HEK293 (cell line): ENCODE results near the gene CNST.

Experiments
- CTCF ChIA-PET: fragments of 350-600 bp; formaldehyde crosslinking; extraction: SDS; loops from one replicate; lab custom pipeline; 2021; ENCODE audit warnings: antibody characterized with exemption; lab: Yijun Ruan, JAX
- POLR2A ChIA-PET: fragments of 300-600 bp; formaldehyde crosslinking; extraction: SDS; loops from one replicate; lab custom pipeline; 2020; ENCODE audit warnings: antibody characterized with exemption, inconsistent platforms; lab: Yijun Ruan, JAX
- H3K27ac ChIP-seq: fragments of 200-500 bp; sonication (Bioruptor generic); 2 replicates; pipeline ENCODE4 v1.5.1; 2014; ENCODE audit warnings: low read depth, low read length, control low read depth, inconsistent platforms; ENCODE audit errors: extremely low read depth
- H3K36me3 ChIP-seq, 2 experiments: fragments of 200-500 bp in 1 of 2; sonication (Bioruptor generic) in 1 of 2; 1 replicate in 1 of 2; 2 replicates in 1 of 2; pipeline ENCODE4 v1.5.1; 2014 to 2017; ENCODE audit warnings: inconsistent platforms in 2 of 2, low read length in 2 of 2; ENCODE audit not compliant: control insufficient read depth in 2 of 2, insufficient read depth in 1 of 2
- H3K4me1 ChIP-seq: fragments of 200-500 bp; sonication (Bioruptor generic); 2 replicates; pipeline ENCODE4 v1.5.1; 2014; ENCODE audit warnings: mild to moderate bottlenecking, low read length, inconsistent platforms; ENCODE audit not compliant: control insufficient read depth, insufficient read depth
- H3K4me3 ChIP-seq: 2 replicates; pipeline ENCODE4 v1.5.1; 2011; ENCODE audit warnings: low read depth, mild to moderate bottlenecking, control low read depth, low read length, moderate library complexity
- H3K9me3 ChIP-seq: fragments of 200-500 bp; sonication (Bioruptor generic); 2 replicates; pipeline ENCODE4 v1.5.1; 2014; ENCODE audit warnings: low read depth, low read length, inconsistent platforms; ENCODE audit not compliant: control insufficient read depth, insufficient read depth
- MZF1 ChIP-seq: fragments of 450-650 bp; formaldehyde crosslinking; IDR thresholded peaks from 2 replicates; pipeline ENCODE4 v1.5.1; 2017; ENCODE audit warnings: missing biosample characterization, missing genetic modification characterization, borderline replicate concordance
- PRDM1 ChIP-seq: fragments of 450-650 bp; formaldehyde crosslinking; IDR thresholded peaks from 2 replicates; pipeline ENCODE4; 2016; ENCODE audit warnings: missing biosample characterization, missing genetic modification characterization
- REPIN1 ChIP-seq: fragments of 450-650 bp; formaldehyde crosslinking; IDR thresholded peaks from 2 replicates; pipeline ENCODE4 v1.5.1; 2017; ENCODE audit warnings: missing biosample characterization, missing genetic modification characterization, low read depth
- TRIM28 ChIP-seq: IDR thresholded peaks from 2 replicates; pipeline ENCODE4 v1.6.1; 2011; ENCODE audit warnings: low read length, control low read depth, borderline replicate concordance
- ZNF148 ChIP-seq: fragments of 450-650 bp; formaldehyde crosslinking; IDR thresholded peaks from 2 replicates; pipeline ENCODE4 v1.5.0; 2017; ENCODE audit warnings: missing biosample characterization, missing genetic modification characterization, borderline replicate concordance
- ZNF174 ChIP-seq: fragments of 450-650 bp; formaldehyde crosslinking; IDR thresholded peaks from 2 replicates; pipeline ENCODE4 v1.5.0; 2017; ENCODE audit warnings: missing biosample characterization, mild to moderate bottlenecking, missing genetic modification characterization
- ZNF354C ChIP-seq: fragments of 450-650 bp; formaldehyde crosslinking; IDR thresholded peaks from 2 replicates; pipeline ENCODE4 v1.5.1; 2016; ENCODE audit warnings: missing biosample characterization, missing genetic modification characterization, low read depth, borderline replicate concordance
- ZNF394 ChIP-seq: fragments of 450-650 bp; formaldehyde crosslinking; IDR thresholded peaks from 2 replicates; pipeline ENCODE4 v1.5.1; 2016; ENCODE audit warnings: missing biosample characterization, missing genetic modification characterization, mild to moderate bottlenecking, moderate library complexity, borderline replicate concordance
- ZNF555 ChIP-seq: fragments of 450-650 bp; formaldehyde crosslinking; conservative IDR thresholded peaks from 2 replicates; pipeline ENCODE4 v1.5.1; 2017; ENCODE audit warnings: missing biosample characterization, mild to moderate bottlenecking, missing genetic modification characterization, inconsistent platforms
- ZNF791 ChIP-seq: fragments of 450-650 bp; formaldehyde crosslinking; IDR thresholded peaks from 2 replicates; pipeline ENCODE4 v1.5.1; 2016; ENCODE audit warnings: missing biosample characterization, missing genetic modification characterization
- TF ChIP-seq, protein P1 (sequence below): fragments of 450-650 bp; formaldehyde crosslinking; IDR thresholded peaks from 2 replicates; pipeline ENCODE4 v1.5.1; 2016; ENCODE audit warnings: missing biosample characterization, missing genetic modification characterization
- TF ChIP-seq, protein P2 (sequence below): fragments of 450-650 bp; formaldehyde crosslinking; IDR thresholded peaks from 2 replicates; pipeline ENCODE4 v1.5.1; 2016; ENCODE audit warnings: missing biosample characterization, missing genetic modification characterization
- TF ChIP-seq, protein P3 (sequence below): fragments of 450-650 bp; formaldehyde crosslinking; IDR thresholded peaks from 2 replicates; pipeline ENCODE4 v1.5.1; 2017; ENCODE audit warnings: missing biosample characterization, missing genetic modification characterization
- TF ChIP-seq, protein P4 (sequence below): fragments of 450-650 bp; formaldehyde crosslinking; IDR thresholded peaks from 2 replicates; pipeline ENCODE4 v1.5.1; 2017; ENCODE audit warnings: missing biosample characterization, missing genetic modification characterization

The CNST gene

GRCh38 chr1:246680190-246680589 lies 113.9 kb downstream of the CNST start:
- no peak overlapping the region for H3K4me3 ChIP-seq
- ChIA-PET CTCF (interaction anchor here (2.1 kb wide), 1 partner anchor 10 kb away, joined by 5 read pairs; no protein-coding TSS in a partner anchor), POLR2A (no interaction called here)
- H3K36me3 ChIP-seq, result no peaks in the 10 kb centered on the region
- H3K27ac ChIP-seq, result no peak overlapping the region
- TF ChIP-seq, protein P1, sequence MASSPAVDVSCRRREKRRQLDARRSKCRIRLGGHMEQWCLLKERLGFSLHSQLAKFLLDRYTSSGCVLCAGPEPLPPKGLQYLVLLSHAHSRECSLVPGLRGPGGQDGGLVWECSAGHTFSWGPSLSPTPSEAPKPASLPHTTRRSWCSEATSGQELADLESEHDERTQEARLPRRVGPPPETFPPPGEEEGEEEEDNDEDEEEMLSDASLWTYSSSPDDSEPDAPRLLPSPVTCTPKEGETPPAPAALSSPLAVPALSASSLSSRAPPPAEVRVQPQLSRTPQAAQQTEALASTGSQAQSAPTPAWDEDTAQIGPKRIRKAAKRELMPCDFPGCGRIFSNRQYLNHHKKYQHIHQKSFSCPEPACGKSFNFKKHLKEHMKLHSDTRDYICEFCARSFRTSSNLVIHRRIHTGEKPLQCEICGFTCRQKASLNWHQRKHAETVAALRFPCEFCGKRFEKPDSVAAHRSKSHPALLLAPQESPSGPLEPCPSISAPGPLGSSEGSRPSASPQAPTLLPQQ, result no peak
- TF ChIP-seq ZNF174 (tag by site-specific recombination) (no peak), ZNF394 (no peak), ZNF148 (no peak), PRDM1 (tag by site-specific recombination) (no peak), REPIN1 (no peak), ZNF791 (tag by site-specific recombination) (no peak), ZNF354C (tag by site-specific recombination) (no peak)
- TF ChIP-seq, protein P2, sequence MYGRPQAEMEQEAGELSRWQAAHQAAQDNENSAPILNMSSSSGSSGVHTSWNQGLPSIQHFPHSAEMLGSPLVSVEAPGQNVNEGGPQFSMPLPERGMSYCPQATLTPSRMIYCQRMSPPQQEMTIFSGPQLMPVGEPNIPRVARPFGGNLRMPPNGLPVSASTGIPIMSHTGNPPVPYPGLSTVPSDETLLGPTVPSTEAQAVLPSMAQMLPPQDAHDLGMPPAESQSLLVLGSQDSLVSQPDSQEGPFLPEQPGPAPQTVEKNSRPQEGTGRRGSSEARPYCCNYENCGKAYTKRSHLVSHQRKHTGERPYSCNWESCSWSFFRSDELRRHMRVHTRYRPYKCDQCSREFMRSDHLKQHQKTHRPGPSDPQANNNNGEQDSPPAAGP (tag by site-specific recombination), result no peak
- TF ChIP-seq, protein P3, sequence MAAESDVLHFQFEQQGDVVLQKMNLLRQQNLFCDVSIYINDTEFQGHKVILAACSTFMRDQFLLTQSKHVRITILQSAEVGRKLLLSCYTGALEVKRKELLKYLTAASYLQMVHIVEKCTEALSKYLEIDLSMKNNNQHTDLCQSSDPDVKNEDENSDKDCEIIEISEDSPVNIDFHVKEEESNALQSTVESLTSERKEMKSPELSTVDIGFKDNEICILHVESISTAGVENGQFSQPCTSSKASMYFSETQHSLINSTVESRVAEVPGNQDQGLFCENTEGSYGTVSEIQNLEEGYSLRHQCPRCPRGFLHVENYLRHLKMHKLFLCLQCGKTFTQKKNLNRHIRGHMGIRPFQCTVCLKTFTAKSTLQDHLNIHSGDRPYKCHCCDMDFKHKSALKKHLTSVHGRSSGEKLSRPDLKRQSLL (tag by site-specific recombination), result no peak
- TF ChIP-seq, protein P4, sequence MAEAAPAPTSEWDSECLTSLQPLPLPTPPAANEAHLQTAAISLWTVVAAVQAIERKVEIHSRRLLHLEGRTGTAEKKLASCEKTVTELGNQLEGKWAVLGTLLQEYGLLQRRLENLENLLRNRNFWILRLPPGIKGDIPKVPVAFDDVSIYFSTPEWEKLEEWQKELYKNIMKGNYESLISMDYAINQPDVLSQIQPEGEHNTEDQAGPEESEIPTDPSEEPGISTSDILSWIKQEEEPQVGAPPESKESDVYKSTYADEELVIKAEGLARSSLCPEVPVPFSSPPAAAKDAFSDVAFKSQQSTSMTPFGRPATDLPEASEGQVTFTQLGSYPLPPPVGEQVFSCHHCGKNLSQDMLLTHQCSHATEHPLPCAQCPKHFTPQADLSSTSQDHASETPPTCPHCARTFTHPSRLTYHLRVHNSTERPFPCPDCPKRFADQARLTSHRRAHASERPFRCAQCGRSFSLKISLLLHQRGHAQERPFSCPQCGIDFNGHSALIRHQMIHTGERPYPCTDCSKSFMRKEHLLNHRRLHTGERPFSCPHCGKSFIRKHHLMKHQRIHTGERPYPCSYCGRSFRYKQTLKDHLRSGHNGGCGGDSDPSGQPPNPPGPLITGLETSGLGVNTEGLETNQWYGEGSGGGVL (tag by site-specific recombination), result no peak
- no peaks in the 10 kb centered on the region for H3K9me3 ChIP-seq
- H3K4me1 ChIP-seq, result no peaks in the 10 kb centered on the region

DNA sequence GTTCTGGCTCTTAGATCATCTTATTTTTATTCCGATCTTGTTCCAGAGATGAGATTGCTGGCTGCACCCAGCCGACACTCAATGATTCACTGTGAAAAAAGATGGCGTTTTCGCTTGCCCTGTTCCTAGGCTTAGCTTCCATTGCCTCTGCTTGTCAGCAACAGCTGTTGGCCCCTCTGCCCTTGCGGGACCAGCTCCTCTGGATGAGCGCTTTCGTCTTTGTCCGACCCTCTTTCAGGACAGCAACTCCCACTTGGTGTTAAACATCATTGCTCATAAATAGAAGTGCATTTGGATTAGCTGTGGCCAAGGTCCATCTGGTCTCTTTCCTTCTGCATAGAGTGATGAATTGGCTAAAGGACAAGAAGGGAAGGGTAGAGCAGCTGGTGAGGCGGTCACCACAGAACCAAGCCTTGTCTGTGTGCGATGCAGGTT lies 114.5 kb downstream of the CNST start:
- Histone ChIP-seq H3K36me3 (no peaks in the 10 kb centered on the region), H3K4me3 (no peak overlapping the region), H3K27ac (no peak overlapping the region)
- POLR2A ChIA-PET, result no interaction called here
- TF ChIP-seq MZF1 (tag by site-specific recombination), result no peak
- no peak for TF ChIP-seq TRIM28
- TF ChIP-seq ZNF555 (tag by site-specific recombination), result no peak
- TF ChIP-seq, all 188 proteins: peak for 0
- no peaks in the 10 kb centered on the region for H3K9me3 ChIP-seq
- CTCF ChIA-PET, result interaction anchor here (2.1 kb wide), 1 partner anchor 9 kb away, joined by 5 read pairs; no protein-coding TSS in a partner anchor
- no peaks in the 10 kb centered on the region for H3K4me1 ChIP-seq
